HEK293T (cell line): ENCODE data around the gene RBM10.

Experiments
- CTCF ChIA-PET: fragments of 350-600 bp; formaldehyde crosslinking; extraction: SDS; loops from one replicate; lab custom pipeline; 2021; ENCODE audit warnings: antibody characterized with exemption, inconsistent platforms; lab: Yijun Ruan, JAX
- POLR2A ChIA-PET: fragments of 350-600 bp; formaldehyde crosslinking; extraction: SDS; loops from one replicate; lab custom pipeline; 2020; ENCODE audit warnings: antibody characterized with exemption, inconsistent platforms; lab: Yijun Ruan, JAX
- DNase-seq: peaks from one replicate; pipeline ENCODE4 v3.0.0; 2012; ENCODE audit warnings: mixed read lengths; ENCODE audit errors: extremely low spot score
- ARNT ChIP-seq: fragments of 450-650 bp; IDR thresholded peaks from 2 replicates; pipeline ENCODE4 v1.6.1; 2017; ENCODE audit warnings: mild to moderate bottlenecking
- BHLHE40 ChIP-seq: fragments of 450-650 bp; IDR thresholded peaks from 2 replicates; pipeline ENCODE4 v1.6.1; 2016; ENCODE audit warnings: mild to moderate bottlenecking, moderate library complexity, borderline replicate concordance
- CTBP1 ChIP-seq: fragments of 450-650 bp; IDR thresholded peaks from 2 replicates; pipeline ENCODE4 v1.6.1; 2016; ENCODE audit warnings: borderline replicate concordance
- ELF4 ChIP-seq: fragments of 450-650 bp; IDR thresholded peaks from 2 replicates; pipeline ENCODE4 v1.6.1; 2017; ENCODE audit warnings: antibody characterized with exemption
- FOXA1 ChIP-seq: fragments of 450-650 bp; IDR thresholded peaks from 2 replicates; pipeline ENCODE4 v1.6.1; 2016; ENCODE audit warnings: mild to moderate bottlenecking
- FOXK2 ChIP-seq: fragments of 450-650 bp; IDR thresholded peaks from 2 replicates; pipeline ENCODE4 v1.6.1; 2016; ENCODE audit warnings: mild to moderate bottlenecking
- FOXM1 ChIP-seq: fragments of 450-650 bp; IDR thresholded peaks from 2 replicates; pipeline ENCODE4 v1.6.1; 2017; ENCODE audit warnings: mild to moderate bottlenecking, borderline replicate concordance
- HDGF ChIP-seq: fragments of 450-650 bp; IDR thresholded peaks from 2 replicates; pipeline ENCODE4 v1.6.1; 2017; ENCODE audit warnings: antibody characterized with exemption, borderline replicate concordance
- L3MBTL2 ChIP-seq: fragments of 450-650 bp; conservative IDR thresholded peaks from 2 replicates; pipeline ENCODE4 v1.6.1; 2016; ENCODE audit warnings: mild to moderate bottlenecking
- LEF1 ChIP-seq: fragments of 450-650 bp; IDR thresholded peaks from 2 replicates; pipeline ENCODE4 v1.6.1; 2017; ENCODE audit warnings: mild to moderate bottlenecking, borderline replicate concordance
- NFRKB ChIP-seq: fragments of 450-650 bp; IDR thresholded peaks from 2 replicates; pipeline ENCODE4 v1.6.1; 2016; ENCODE audit warnings: mild to moderate bottlenecking, moderate library complexity
- PKNOX1 ChIP-seq: fragments of 450-650 bp; IDR thresholded peaks from 2 replicates; pipeline ENCODE4 v1.6.1; 2016
- SP1 ChIP-seq: fragments of 450-650 bp; IDR thresholded peaks from 2 replicates; pipeline ENCODE4 v1.6.1; 2017
- SUZ12 ChIP-seq: fragments of 450-650 bp; IDR thresholded peaks from 2 replicates; pipeline ENCODE4 v1.6.1; 2016; ENCODE audit warnings: mild to moderate bottlenecking
- TARDBP ChIP-seq: fragments of 450-650 bp; IDR thresholded peaks from 2 replicates; pipeline ENCODE4 v1.6.1; 2016
- ZNF384 ChIP-seq: fragments of 450-650 bp; IDR thresholded peaks from 2 replicates; pipeline ENCODE4 v1.6.1; 2016

RBM10 gene

DNA sequence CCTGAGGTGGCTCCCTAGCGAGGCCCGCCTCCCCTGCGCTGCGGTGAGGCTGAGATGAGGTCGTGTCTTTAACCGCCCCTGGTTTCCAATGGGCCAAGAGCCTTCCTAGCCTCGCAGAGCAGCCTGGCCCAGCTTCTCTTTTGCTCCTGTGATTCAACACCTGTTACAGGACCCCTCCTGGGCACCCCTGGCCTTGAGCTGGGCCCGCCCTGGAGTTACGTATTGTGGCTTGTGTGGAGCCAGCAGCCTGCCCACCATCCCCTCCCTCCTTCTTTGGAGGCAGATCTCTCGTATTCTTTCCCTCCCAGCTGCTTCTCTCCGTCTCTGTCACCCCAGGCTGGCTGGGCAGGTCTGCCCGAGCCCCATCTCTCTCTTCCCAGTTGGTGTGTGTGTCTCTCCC is 29.4 kb downstream of the RBM10 start:
- ChIA-PET POLR2A (no interaction called here), CTCF (no interaction called here)
- DNase-seq: no peak
- TF ChIP-seq ARNT (no peak), L3MBTL2 (no peak), ELF4 (no peak), BHLHE40 (no peak), LEF1 (no peak), FOXK2 (no peak), TARDBP (no peak)

GRCh38 chrX:47174846-47175587 is 30.0 kb downstream of the RBM10 start:
- DNase-seq: no peak
- POLR2A ChIA-PET: no interaction called here
- TF ChIP-seq SUZ12 (no peak), BHLHE40 (no peak), HDGF (no peak), LEF1 (no peak), FOXA1 (no peak), NFRKB (no peak), ELF4 (no peak), ARNT (no peak), TARDBP (no peak)
- CTCF ChIA-PET: no interaction called here

GRCh38 chrX:47175588-47175980 is 30.6 kb downstream of the RBM10 start:
- POLR2A ChIA-PET: no interaction called here
- CTCF ChIA-PET: no interaction called here

DNA sequence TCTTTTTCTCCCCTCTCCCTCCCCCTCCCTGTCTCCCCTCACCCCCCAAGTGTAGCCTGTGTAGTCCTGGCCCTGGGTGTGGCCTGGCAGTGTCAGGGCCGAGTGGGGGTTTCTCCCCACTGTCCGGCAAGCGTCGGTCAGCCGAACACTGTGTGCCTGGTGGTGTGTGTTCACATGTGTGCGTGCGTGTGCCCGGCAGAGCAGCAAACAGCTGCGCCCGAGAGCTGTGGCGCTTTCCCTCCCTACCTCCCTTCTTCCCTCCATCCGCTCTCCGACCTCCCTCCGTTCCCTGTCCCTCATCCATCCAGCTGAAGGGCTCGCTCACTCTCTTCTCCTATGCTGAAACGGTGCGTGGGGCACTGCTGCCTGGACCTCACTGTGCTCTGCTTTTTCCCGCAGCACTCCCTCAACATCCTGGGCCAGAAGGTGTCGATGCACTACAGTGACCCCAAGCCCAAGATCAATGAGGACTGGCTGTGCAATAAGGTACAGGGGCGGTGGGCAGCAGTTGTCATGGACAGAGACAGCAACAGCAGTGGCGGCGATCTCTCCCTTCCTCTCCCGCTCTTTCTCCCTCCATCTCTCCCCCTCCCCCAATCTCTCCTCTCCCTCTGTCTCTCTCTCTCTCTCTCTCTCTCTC is 31.2 kb downstream of the RBM10 start:
- ChIA-PET CTCF (no interaction called here), POLR2A (no interaction called here)
- DNase-seq: no peak
- TF ChIP-seq LEF1: no peak
- TF ChIP-seq BHLHE40: no peak
- no peak for TF ChIP-seq TARDBP
- TF ChIP-seq SUZ12: no peak
- no peak for TF ChIP-seq ZNF384
- no peak for TF ChIP-seq FOXK2
- TF ChIP-seq ARNT: no peak
- TF ChIP-seq SP1: no peak
- TF ChIP-seq ELF4: no peak
- no peak for TF ChIP-seq FOXM1
- no peak for TF ChIP-seq FOXA1
- TF ChIP-seq PKNOX1: no peak
- TF ChIP-seq HDGF: no peak
- TF ChIP-seq NFRKB: no peak
- no peak for TF ChIP-seq L3MBTL2
- TF ChIP-seq CTBP1: no peak

More at GRCh38 chrX:47175588-47175980, 30.6 kb downstream of the RBM10 start:
- TF ChIP-seq FOXM1: no peak
- TF ChIP-seq TARDBP: no peak
- no peak for TF ChIP-seq SP1
- no peak for TF ChIP-seq LEF1
- no peak for TF ChIP-seq L3MBTL2
- no peak for TF ChIP-seq ZNF384
- no peak for TF ChIP-seq FOXK2
- no peak for TF ChIP-seq SUZ12
- no peak for TF ChIP-seq PKNOX1
- no peak for TF ChIP-seq HDGF
- DNase-seq: no peak

- ChIA-PET POLR2A (no interaction called here), CTCF (no interaction called here)
- TF ChIP-seq ARNT: no peak
- DNase-seq: no peak
Observed at GRCh38 chrX:47177079-47177478, 32.1 kb downstream of the RBM10 start.

GRCh38 chrX:47178337-47178736 is 33.3 kb downstream of the RBM10 start:
- TF ChIP-seq ELF4 (no peak), ARNT (no peak), SUZ12 (no peak), ZNF384 (no peak), FOXM1 (no peak), L3MBTL2 (no peak), BHLHE40 (no peak), PKNOX1 (no peak), SP1 (no peak), FOXA1 (no peak), NFRKB (no peak), FOXK2 (no peak), CTBP1 (no peak), LEF1 (no peak), HDGF (no peak), TARDBP (no peak)
- CTCF ChIA-PET: no interaction called here
- POLR2A ChIA-PET: no interaction called here
- DNase-seq: no peak
